ENCODE data around the gene USP2.

Gene USP2

GRCh38 chr11:119363851-119364590 lies 17.5 kb downstream of the USP2 start:
- H3K36me3 ChIP-seq (ENCODE audit: control insufficient read depth in 4 of 4, insufficient read depth in 4 of 4, low read length in 3 of 4) = no peaks in the 10 kb centered on the region
- peak; percentile 29 to 55 (median 53) for DNase-seq
- H3K4me1 ChIP-seq (ENCODE audit: control extremely low read depth in 1 of 4, control insufficient read depth in 4 of 4, insufficient read depth in 4 of 4, low read length in 3 of 4) = peaks cover 0 to 37% (median 20%) of the 10 kb centered on the region in 4 experiments
- WGBS (ENCODE audit: insufficient coverage) = 2% methylated on average over 59 of the region's 88 CpGs
- peaks cover 3 to 50% (median 29%) of the 10 kb centered on the region in 5 experiments for H3K27me3 ChIP-seq (replicated peaks in 2 of 5; ENCODE audit: control insufficient read depth in 4 of 5, insufficient read depth in 5 of 5, low read length in 4 of 5)
- H3K9me3 ChIP-seq (ENCODE audit: control extremely low read depth in 1 of 5, control insufficient read depth in 4 of 5, insufficient read depth in 2 of 5, low read depth in 1 of 5, low read length in 4 of 5) = no peaks in the 10 kb centered on the region
- ChIA-PET POLR2A (no interaction called here), CTCF (interaction anchor here (1.2 to 2.1 kb wide), 8 partner anchors 8 to 111 kb away, joined by 3 to 12 read pairs (median 5); partner anchors contain the start of gene USP2)
- H3K4me3 ChIP-seq (ENCODE audit: control insufficient read depth in 1 of 7, extremely low read depth in 1 of 7, insufficient read depth in 4 of 7, low read depth in 2 of 7, low read length in 6 of 7) = peak overlapping the region in 6 of 7 experiments; percentile 32 to 59 (median 52)
- no peak overlapping the region for H3K27ac ChIP-seq (ENCODE audit: insufficient read depth in 1 of 2, low read depth in 1 of 2, low read length in 2 of 2, poor library complexity in 1 of 2, severe bottlenecking in 2 of 2)

GRCh38 chr11:119363081-119363850 lies 18.2 kb downstream of the USP2 start:
- peak overlapping the region in 2 of 7 experiments; percentile 54 to 59 for H3K4me3 ChIP-seq (ENCODE audit: control insufficient read depth in 1 of 7, extremely low read depth in 1 of 7, insufficient read depth in 4 of 7, low read depth in 2 of 7, low read length in 6 of 7)
- ChIA-PET CTCF (interaction anchor here (0.7 to 3.3 kb wide), 4 partner anchors 8 to 111 kb away, joined by 3 to 26 read pairs (median 6); no protein-coding TSS in a partner anchor), POLR2A (no interaction called here)
- H3K27me3 ChIP-seq (replicated peaks in 2 of 5; ENCODE audit: control insufficient read depth in 4 of 5, insufficient read depth in 5 of 5, low read length in 4 of 5) = peaks cover 3 to 50% (median 29%) of the 10 kb centered on the region in 5 experiments
- H3K27ac ChIP-seq (ENCODE audit: insufficient read depth in 1 of 2, low read depth in 1 of 2, low read length in 2 of 2, poor library complexity in 1 of 2, severe bottlenecking in 2 of 2) = no peak overlapping the region
- H3K9me3 ChIP-seq (ENCODE audit: control extremely low read depth in 1 of 5, control insufficient read depth in 4 of 5, insufficient read depth in 2 of 5, low read depth in 1 of 5, low read length in 4 of 5) = no peaks in the 10 kb centered on the region
- H3K4me1 ChIP-seq (ENCODE audit: control extremely low read depth in 1 of 4, control insufficient read depth in 4 of 4, insufficient read depth in 4 of 4, low read length in 3 of 4) = peaks cover 0 to 38% (median 20%) of the 10 kb centered on the region in 4 experiments
- no peak for DNase-seq
- H3K36me3 ChIP-seq (ENCODE audit: control insufficient read depth in 4 of 4, insufficient read depth in 4 of 4, low read length in 3 of 4) = no peaks in the 10 kb centered on the region
- WGBS (ENCODE audit: insufficient coverage) = 40% methylated on average over 34 of the region's 44 CpGs

- peaks cover 3 to 45% (median 29%) of the 10 kb centered on the region in 5 experiments for H3K27me3 ChIP-seq (replicated peaks in 2 of 5; ENCODE audit: control insufficient read depth in 4 of 5, insufficient read depth in 5 of 5, low read length in 4 of 5)
- no peaks in the 10 kb centered on the region for H3K9me3 ChIP-seq (ENCODE audit: control extremely low read depth in 1 of 5, control insufficient read depth in 4 of 5, insufficient read depth in 2 of 5, low read depth in 1 of 5, low read length in 4 of 5)
- H3K27ac ChIP-seq (ENCODE audit: insufficient read depth in 1 of 2, low read depth in 1 of 2, low read length in 2 of 2, poor library complexity in 1 of 2, severe bottlenecking in 2 of 2) = no peak overlapping the region
- WGBS (ENCODE audit: insufficient coverage) = 97% methylated on average over 4 of the region's 5 CpGs
- no peaks in the 10 kb centered on the region for H3K36me3 ChIP-seq (ENCODE audit: control insufficient read depth in 4 of 4, insufficient read depth in 4 of 4, low read length in 3 of 4)
- no peak for DNase-seq
- no peak overlapping the region for H3K4me3 ChIP-seq (ENCODE audit: control insufficient read depth in 1 of 7, extremely low read depth in 1 of 7, insufficient read depth in 4 of 7, low read depth in 2 of 7, low read length in 6 of 7)
- ChIA-PET CTCF (interaction anchor here (0.7 to 3.3 kb wide), 7 partner anchors 9 to 112 kb away, joined by 3 to 26 read pairs (median 4); partner anchors contain the start of gene USP2), POLR2A (no interaction called here)
- peaks cover 0 to 38% (median 20%) of the 10 kb centered on the region in 4 experiments for H3K4me1 ChIP-seq (ENCODE audit: control extremely low read depth in 1 of 4, control insufficient read depth in 4 of 4, insufficient read depth in 4 of 4, low read length in 3 of 4)
Observed at GRCh38 chr11:119362741-119363080, 18.8 kb downstream of the USP2 start.

- Histone ChIP-seq H3K4me3 (ENCODE audit: control insufficient read depth in 1 of 7, extremely low read depth in 1 of 7, insufficient read depth in 4 of 7, low read depth in 2 of 7, low read length in 6 of 7) (no peak overlapping the region), H3K27ac (ENCODE audit: insufficient read depth in 1 of 2, low read depth in 1 of 2, low read length in 2 of 2, poor library complexity in 1 of 2, severe bottlenecking in 2 of 2) (no peak overlapping the region), H3K4me1 (ENCODE audit: control extremely low read depth in 1 of 4, control insufficient read depth in 4 of 4, insufficient read depth in 4 of 4, low read length in 3 of 4) (peaks cover 0 to 38% (median 20%) of the 10 kb centered on the region in 4 experiments), H3K36me3 (ENCODE audit: control insufficient read depth in 4 of 4, insufficient read depth in 4 of 4, low read length in 3 of 4) (no peaks in the 10 kb centered on the region), H3K27me3 (replicated peaks in 2 of 5; ENCODE audit: control insufficient read depth in 4 of 5, insufficient read depth in 5 of 5, low read length in 4 of 5) (peaks cover 3 to 44% (median 28%) of the 10 kb centered on the region in 5 experiments), H3K9me3 (ENCODE audit: control extremely low read depth in 1 of 5, control insufficient read depth in 4 of 5, insufficient read depth in 2 of 5, low read depth in 1 of 5, low read length in 4 of 5) (no peaks in the 10 kb centered on the region)
- ChIA-PET CTCF (interaction anchor here (1.0 to 3.3 kb wide), 9 partner anchors 12 to 115 kb away, joined by 3 to 26 read pairs (median 4); partner anchors contain the start of gene USP2), POLR2A (no interaction called here)
- 100% methylated on average over 7 of the region's 11 CpGs for WGBS (ENCODE audit: insufficient coverage)
- DNase-seq = no peak
Observed at GRCh38 chr11:119361941-119362725, 19.4 kb downstream of the USP2 start.

DNA sequence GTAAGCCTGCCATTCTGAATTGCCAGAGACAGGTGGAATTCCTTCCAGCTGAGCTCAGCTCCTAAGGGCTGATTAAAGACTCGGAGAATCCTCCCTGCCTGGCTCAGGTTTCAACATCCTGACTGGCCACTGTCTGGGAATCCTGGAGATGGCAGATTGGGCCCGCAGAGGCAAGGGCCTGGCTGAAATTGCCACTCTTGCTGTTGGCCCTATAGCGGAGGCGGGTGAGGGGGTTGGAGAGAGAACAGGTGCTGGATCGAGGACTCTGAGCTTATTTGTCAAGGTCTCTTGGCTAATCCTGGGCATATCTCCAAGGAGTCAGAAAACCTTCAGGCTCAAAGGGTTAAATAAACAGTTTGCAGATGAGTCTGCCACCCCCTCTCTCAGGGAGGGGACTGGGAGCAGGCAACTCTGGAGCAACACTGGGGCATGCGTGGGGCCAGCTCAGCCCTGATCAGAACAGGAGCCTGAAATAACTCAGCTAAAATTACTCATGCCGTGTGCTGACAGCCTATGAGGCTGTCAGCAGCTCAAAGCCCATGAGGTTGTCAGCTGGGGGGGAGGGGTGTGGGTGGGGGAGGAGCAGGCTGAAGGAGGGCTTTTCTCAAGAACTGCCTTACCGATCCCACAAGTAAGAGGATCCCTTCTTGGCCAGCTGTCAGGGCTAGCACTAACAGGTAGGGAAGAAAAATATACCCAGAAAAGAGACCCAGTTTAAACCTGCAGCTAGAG lies 20.3 kb downstream of the USP2 start:
- peaks cover 3 to 38% (median 22%) of the 10 kb centered on the region in 5 experiments for H3K27me3 ChIP-seq (replicated peaks in 2 of 5; ENCODE audit: control insufficient read depth in 4 of 5, insufficient read depth in 5 of 5, low read length in 4 of 5)
- H3K9me3 ChIP-seq (ENCODE audit: control extremely low read depth in 1 of 5, control insufficient read depth in 4 of 5, insufficient read depth in 2 of 5, low read depth in 1 of 5, low read length in 4 of 5) = no peaks in the 10 kb centered on the region
- H3K27ac ChIP-seq (ENCODE audit: insufficient read depth in 1 of 2, low read depth in 1 of 2, low read length in 2 of 2, poor library complexity in 1 of 2, severe bottlenecking in 2 of 2) = no peak overlapping the region
- POLR2A ChIA-PET = interaction anchor here (1.3 kb wide), 1 partner anchor 20 kb away, joined by 3 read pairs; the partner anchor contains the start of gene USP2
- CTCF ChIA-PET = interaction anchor here (0.9 to 3.3 kb wide), 11 partner anchors 9 to 116 kb away, joined by 3 to 26 read pairs (median 3); partner anchors contain the start of gene USP2
- no peak for DNase-seq
- peaks cover 0 to 41% (median 24%) of the 10 kb centered on the region in 4 experiments for H3K4me1 ChIP-seq (ENCODE audit: control extremely low read depth in 1 of 4, control insufficient read depth in 4 of 4, insufficient read depth in 4 of 4, low read length in 3 of 4)
- H3K4me3 ChIP-seq (ENCODE audit: control insufficient read depth in 1 of 7, extremely low read depth in 1 of 7, insufficient read depth in 4 of 7, low read depth in 2 of 7, low read length in 6 of 7) = no peak overlapping the region
- H3K36me3 ChIP-seq (ENCODE audit: control insufficient read depth in 4 of 4, insufficient read depth in 4 of 4, low read length in 3 of 4) = no peaks in the 10 kb centered on the region
- 96% methylated on average over 6 of the region's 8 CpGs for WGBS (ENCODE audit: insufficient coverage)
